NCI-H510A treated with DMSO at 0.1 percent for 48 hours (cell line): Measurements from ENCODE around the gene ALDH1L1.

ENCODE experiments used
- DNase-seq: peaks from one replicate; lab custom pipeline; 2025; lab: John Stamatoyannopoulos, UW

ALDH1L1 gene

DNA sequence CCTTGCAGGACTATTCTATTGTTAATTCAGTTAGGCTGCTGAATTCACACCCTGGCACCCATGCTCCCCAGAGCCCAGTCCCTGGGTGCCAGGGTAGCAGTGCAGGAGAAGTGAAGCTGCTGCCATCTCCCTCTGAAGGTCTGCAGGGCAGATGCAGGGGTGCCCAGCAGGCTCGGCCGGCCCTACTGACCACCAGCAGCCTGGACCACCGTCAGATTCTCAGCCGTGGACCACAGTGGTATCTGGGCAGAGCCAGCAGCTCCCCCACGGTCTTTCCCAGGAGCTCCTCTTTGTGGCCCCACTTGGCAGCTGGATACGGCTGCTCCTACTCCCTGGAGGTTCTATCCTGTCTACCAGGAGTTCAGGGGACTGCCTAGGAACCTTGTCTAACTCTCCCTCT lies 46.8 kb downstream of the ALDH1L1 start:
- DNase-seq = no peak

DNA sequence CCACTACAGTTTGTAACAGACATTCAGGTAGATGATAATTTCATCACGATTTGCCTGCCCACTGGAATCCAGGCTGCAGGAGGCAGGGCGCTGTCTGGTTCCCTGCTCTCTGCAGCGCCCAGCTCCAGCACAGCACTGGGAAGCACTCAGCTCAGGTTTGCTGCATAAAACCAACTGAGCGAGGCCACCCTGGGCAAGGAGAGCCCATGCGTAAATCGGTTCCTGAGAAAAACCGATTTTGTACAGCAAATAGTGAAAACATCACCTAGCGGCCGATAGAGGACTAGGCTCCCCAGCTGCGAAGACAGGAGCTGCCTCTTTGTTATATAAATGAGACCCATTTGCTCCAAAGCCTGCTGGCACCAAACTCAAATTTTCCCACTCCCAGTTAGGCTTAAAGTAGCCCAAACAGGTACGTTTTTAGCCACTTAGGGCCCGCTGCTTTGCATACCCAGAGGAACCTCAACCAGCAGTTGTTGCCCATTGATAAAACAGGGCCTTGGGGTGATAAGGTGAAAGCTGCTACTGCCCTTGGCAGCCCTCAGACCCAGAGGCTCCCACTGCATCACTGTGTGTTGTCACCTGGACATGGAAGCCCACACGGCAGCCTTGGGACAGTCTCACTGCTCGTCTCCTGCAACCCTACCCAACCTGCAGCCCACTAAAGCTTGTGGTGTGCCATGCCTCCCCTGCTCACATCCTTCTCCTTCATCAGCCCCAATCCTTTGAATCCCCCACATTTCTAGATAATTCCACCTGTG lies 47.5 kb downstream of the ALDH1L1 start:
- no peak for DNase-seq

DNA sequence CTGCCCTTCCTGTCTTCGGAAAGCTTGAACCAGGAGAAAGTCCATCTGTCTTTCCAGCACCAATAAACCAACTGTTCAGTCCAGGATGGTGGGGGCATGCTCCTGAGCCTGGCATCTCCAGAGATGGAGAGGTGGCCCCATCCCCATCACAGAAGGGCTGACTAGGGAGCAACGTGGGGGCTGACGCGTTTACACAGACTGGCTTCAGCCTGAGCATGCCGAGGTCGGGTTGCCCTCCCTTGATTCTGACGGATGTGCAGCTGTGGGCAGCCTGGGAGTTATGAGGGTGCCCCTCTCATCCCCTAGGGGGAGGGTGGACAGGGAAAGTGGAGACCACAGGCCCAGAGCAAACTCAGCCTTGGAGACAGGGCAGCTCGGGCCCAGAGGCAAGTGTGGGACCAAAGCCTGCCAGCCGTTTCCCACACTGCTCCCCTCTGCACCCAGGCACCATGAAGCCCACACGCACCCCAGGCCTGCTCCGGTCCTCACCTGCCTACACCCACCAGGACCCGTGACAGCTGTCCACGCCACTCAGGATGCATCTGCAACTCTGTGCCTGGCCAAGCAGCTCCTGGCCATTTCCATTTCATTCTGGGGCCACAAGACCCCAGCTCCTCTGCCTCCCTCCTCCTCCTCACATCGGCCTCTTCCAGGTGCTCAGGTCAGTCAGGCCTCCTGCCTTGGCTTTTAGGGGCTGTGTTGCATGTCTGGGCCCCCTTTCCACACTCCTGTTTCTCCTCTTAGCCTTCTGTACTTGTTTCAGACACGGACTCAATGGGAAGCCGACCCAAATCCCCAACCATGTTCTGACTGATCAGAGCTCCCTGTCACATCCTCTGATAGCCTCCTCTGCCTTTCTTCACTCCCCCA lies 48.3 kb downstream of the ALDH1L1 start:
- no peak for DNase-seq

DNA sequence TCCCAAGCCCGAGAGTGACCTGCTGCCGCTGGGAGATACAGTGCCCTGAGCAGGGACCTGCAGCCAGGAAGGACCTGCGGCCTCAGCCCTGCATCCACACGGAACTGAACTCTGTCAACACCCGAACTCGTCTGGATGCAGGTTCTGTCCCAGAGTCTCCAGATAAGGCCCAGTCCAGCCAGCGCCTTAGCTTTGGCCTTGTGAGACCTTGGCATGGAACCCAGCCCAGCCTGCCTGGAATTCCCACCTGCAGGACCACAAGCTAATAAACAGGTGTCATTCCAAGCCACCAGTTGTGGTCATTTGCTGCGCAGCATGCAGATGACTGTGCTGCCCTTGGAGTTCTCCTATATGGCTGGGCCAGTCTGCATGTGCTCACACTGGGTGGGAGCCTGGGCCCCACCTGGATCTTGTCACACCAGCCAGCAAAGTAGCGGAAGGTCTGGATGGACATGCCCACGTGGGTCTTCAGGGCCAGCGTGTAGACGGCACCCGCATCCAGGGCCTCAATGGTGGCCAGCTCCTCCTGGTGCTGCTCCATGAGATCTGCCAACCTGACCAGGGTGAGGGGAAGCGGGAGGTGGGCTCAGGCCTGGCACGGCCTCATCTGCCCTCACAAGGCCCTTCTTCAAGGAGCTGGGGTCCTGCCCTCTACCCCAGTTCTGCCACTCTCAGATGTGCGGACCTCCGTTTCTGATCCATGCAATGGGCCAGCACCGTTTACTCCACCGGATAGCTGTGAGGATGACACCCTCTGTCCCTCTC lies 49.2 kb downstream of the ALDH1L1 start:
- no peak for DNase-seq

DNA sequence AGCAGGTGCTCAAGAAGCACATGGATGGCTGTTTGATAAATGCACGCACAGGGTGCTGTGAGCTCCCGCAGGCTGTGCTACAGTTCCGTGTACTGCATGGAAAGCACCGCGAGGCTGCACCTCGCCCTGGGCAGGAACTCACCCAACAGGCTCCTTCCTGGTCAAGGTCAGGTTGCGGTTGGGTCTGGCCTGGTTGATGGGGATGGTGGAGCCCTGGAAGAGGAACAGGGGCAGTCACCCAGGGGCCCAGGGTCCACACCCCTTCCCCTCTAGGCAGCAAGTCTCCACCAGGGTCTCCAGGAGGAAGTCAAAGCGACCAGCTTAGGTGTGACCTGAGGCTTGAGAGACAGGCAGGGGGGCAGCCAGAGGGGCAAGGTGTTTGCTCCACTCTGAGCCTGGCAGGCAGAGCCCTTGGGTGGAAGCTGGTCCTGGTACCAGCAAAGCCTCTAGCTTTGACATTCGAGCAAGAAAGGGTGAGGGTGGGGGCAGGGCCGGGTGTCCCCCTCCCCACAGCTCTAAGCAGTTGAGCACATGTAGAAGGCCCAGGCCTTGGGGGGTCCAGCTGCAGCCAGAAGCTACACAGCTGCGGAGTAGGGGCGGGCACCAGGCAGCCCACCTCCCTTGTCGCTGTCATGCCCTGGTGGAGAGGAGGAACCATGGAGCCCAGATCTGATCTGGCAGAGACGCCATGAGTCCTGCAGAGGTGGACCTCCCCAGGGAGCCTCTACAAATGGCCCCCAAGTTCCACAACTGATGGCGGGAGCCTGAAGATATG lies 50.1 kb downstream of the ALDH1L1 start:
- DNase-seq = no peak

DNA sequence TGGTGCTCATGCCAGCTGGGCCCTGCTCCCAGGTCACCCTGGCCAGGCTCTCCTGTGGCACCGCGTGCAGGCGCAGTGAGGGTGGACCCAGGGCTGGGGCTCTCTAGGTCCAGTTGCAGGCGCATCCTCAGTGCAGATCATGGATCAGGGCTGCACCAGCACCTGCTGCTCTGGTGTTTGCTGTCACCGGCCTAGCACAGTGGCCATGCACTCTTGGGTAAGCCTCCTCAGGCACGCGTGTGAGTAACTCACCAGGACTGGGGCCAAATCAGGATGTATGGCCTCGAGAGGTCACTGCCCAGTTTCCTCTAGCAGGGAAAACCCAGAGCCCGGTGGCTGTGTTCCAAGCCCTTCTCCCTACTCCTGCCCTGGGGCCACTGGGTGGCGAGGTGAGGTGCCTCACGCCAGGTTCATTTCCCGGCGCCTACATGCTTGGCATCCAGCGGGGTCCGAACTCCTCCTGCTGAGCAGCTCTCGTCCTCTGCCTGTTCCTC lies 50.9 kb downstream of the ALDH1L1 start:
- no peak for DNase-seq

DNA sequence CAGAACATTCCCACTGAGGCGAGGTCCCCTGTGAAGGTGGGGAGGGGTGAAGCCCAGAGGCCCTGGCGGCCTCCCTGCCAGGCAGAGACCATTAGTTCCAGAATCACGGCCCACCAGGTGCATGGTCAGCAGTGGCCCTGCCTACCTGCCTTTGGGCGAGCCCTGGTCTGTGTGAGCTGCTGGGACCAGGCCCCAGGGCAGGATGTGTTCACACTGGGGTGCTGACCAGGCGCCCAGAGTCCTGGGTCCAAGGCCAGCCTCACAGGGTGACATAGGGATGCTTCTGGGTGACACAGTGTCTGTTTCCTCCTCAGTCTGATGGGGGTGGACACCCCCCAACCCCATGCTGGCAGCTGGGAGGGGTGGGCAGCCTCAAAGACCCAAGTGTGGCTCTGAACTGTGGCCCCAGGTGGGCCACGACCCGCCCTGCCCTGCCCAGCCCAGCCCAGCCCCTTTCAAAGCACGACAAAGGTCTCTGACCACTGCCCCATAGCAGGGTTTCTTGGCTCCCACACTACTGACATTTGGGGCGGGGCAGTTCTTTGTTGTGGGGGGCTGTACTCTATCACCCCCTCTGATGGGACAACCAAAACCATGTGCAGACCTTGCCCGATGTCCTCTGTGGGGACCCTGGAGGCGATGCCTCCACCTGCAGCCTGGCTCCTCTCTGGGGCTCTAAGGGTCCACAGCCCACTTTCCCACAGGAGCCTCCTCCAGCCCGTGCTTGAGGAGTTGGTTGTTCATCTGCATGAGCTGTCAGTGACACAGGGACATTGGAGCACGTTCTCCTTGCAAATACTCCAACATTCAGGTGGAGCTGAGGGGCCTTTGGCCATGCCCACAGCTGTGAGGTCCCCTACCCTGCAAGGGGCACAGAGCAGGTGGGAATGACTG lies 51.6 kb downstream of the ALDH1L1 start:
- DNase-seq = no peak

DNA sequence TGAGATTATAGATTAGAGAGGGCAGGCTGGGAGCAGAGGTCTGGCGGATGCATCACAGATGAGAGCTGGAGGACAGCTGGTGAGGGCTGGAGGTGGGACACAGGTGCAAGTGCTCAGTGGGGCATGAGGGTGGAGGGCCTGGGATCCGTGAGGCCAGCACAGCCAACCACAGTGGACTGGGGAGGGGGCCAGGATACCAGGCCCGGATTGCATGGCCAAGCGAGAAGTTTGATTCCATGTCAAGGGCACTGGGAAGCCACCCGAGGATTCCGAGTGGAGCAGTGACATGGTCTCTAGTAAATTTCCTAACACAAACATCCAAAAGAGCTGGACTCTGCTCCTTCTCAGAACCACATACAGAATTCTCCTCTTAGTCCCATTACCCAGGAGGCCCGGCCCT lies 52.5 kb downstream of the ALDH1L1 start:
- DNase-seq = no peak

DNA sequence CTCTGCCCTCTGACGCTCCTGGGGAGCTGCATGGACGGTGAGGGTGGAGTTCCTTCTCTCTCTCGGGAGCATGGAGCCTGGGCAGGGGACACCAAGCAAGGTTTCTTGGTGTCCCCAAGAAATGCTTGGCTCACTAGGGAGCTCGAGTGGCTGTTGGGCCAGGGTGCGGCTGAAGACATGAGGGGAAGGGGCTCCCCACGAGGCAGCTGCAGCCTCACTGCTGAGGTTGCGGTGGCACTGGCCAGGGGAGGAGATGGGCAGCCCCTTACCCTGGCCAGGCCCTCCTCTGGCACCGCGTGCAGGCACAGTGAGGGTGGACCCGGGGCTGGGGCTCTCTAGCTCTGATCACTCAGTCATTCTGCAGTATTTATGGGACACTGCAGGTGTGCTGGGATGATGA lies 52.9 kb downstream of the ALDH1L1 start:
- no peak for DNase-seq

DNA sequence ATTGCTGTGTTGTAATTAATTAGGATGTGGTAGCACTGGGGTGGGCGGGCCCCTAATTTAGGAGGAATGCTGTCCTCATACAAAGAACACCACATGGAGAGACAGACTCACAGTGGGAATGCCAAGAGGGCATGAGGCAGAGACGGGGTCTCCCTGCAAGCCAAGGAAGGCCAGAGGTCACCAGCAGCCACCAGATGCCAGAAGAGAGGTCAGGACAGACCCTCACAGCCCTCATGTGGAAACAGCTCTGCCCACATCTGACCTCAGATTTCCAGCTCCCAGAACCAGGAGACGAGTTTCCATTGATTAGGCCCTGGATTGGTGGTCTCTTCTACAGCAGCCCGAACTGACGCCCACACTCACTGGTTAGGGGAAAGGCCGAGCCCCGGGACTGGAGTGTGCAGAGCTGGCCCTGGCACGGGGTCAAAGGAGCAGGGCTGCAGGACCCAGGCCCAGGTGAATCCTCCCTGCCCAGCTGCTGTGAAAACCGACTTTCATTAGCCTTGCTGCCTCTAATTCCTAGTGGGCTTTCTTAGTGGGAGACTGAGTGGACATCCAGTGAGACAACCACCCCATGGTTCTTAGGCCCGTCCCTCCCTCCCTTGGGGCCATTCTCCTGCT lies 53.5 kb downstream of the ALDH1L1 start:
- DNase-seq = no peak

DNA sequence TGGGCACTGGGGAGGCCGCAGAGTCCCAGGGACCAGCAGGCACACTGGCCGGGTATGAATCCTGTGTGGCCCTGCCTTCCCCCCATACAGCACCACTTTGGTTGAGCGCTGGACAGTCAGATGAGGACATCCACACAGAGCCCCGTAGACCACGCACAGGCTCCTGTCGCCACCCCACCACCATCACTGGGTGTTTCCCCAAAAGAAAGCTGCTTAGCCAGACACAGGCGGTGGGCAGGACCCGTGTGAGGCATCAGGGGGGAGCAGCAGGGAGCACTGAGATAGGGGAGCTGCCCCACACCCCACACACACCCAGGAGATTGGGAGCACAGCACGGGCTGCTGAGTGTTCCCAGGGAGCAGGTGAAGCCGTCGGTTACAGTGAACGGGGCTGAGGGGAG lies 54.1 kb downstream of the ALDH1L1 start:
- DNase-seq = no peak

DNA sequence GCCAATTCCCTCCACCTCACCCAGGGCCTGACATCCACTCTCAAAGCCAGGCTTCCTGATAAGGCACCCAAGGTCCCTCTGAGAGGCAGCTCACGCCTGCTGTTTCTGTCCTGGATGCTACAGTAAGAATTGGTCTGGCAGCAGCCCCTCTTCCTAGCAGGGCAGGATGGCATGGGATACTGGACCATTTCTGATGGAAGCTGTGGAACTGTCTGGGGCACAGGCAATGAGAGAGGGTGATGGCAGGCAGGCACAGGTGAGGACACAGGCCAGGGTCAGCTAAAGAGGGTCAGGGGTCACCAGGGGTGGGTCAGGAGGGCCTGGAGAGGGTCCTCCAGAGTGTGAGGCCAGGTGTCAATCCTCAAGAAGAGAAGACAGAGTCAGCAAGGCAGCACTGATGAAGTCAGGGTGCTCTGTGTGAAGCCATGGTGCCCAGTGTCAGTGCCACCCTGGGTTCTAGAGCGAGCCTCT lies 54.6 kb downstream of the ALDH1L1 start:
- DNase-seq = no peak

DNA sequence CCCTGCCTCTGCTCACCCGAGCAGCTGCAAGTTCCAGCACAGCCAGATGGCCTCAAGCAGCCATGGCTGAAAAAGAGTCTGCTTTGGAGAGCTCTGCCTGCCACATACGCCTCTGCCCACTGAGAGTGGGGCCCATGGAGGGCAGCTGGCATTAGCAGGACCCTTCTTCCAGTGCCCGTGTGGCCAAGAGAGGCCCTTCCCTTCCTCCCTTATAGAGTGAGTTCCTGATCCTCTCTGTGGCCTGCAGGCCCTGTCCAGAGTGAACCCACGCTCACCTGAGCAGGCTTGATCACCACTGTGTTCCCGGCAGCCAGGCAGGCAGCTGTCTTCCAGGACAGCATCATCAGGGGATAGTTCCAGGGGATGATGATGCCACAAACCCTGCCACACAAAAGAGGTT lies 55.0 kb downstream of the ALDH1L1 start:
- no peak for DNase-seq

DNA sequence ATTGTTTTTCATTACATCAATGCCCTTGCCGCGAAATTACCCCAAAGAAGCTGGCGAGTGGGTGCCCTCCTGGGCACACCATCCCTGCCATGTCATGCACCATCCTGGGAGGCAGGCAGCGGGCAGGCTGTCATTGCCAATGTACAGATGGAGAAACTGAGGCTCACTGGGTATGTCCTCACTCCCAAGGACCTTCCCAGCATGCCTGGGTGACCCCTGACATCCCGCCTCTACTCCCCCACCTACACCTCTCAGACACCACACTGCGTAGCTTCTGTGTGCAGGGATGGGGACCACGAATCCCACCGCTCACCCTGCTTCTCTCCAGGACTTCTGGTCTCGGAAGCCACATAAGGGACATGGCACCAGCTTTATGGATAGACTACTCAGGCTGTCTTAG lies 55.5 kb downstream of the ALDH1L1 start:
- DNase-seq = no peak

DNA sequence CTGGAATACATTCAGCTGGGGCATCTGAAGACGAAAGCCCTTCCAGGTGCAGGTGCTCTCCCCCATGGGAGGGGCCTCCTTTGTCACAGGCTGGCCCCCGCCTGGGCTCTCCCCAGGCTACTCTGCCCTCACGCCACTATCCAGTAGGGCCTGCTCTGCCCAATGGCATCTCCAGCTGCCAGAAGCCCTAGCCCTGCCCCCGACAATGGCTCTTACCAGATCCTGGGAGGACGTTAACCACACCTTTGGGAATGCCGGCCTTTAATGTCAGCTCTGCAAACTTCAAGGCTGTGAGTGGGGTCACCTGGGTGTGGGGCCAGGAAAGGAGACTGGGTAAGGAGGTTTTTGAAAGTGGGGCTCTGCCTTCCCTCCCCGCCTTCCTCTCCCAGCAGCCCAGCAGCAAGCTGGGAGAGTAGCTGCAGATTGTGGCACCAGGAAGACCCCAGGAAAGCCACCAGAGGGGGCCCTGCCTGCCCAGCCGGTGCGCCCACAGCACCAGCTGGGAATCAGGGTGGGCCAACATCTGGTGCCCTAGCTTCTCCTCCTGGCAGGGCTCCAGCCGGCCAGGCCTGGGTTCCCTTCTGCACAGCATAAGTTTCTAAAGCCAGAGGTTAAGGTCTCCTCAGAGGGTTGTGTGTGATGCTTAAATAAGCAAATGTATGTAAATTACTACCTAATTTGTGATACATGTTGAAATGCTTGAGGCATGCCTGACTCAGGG lies 56.1 kb downstream of the ALDH1L1 start:
- peak; percentile 9 for DNase-seq

DNA sequence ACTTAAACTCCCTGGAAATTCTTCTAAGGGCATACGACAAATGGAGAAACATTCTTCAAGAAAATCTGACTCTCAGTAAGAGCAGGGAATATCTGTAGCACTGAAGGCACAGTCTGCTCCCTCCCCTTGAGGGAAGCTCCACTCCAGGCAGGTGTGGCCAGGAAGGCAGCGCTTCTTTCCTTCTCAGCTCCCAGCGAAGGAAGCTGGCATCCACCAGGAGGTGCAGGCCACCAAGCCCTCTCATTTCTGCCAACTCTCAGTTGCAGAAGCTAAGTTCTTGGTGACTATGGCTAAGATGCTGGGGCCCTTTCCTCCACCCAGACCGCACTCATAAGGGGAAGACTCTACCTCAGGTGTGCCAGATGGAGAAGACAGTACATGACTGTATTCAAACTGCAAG lies 58.8 kb downstream of the ALDH1L1 start:
- no peak for DNase-seq

DNA sequence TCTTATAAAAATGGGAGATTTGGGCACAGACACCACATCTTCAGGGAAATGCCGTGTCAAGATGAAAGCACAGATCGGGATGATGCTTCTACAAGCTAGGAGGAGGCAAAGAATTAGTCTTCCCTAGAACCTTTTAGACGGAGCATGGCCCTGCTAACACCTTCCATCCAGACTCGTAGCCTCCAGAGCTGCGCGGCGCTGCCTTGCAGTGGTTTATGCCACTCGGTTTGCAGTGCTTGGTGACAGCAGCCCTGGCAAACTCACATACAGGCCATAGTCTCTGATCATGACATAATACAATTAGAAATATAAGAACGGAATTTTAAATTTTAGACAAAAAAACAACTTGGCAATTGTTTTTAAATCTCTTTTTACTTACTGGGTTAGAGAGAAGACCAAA lies 59.3 kb downstream of the ALDH1L1 start:
- DNase-seq = no peak

DNA sequence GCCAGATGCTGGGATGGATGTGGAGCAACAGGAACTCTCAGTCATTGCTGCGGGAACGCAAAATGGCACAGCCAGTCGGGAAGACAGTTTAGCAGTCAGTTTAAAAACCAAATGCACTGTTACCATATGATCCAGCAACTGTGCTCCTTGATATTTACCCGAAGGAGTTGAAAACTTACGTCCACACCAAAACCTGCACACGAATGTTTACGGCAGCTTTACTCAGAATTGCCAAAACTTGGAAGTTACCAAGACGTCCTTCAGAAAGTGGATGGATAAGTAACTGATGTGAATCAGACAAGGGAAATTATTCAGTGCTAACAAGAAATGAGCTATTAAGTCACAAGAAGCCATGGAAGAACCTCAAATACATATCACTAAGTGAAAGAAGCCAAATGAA lies 60.4 kb downstream of the ALDH1L1 start:
- no peak for DNase-seq

DNA sequence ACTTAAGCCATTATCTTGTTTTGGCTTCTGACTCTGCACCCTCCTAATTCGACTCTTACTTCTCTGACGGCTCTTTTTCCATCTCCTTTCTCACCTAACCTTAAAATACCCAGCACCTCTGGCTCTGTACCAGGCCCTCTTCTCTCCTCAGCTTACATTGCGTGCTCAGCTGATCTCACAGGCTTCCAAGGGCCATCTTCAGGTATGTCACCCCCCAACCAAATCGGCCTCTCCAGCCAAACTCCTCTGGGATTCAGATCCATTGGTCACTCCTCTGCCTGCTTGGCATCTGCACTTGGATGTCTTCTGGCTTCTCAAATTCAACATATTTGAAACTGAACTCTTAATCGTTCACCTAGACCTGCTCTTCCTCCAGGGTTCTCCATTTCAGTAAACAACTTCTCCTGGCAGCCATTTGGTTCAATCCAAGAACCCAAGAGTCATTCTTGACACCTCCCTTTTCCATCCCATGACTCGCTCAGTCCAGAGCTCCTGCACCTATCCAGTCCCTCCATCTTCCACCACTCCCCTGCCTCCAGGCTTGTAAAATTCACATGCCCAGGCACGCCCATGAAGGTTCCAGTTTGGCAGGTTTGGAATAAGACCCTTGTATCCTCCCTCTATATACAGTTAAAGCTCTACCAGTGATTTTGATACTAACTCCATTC lies 61.2 kb downstream of the ALDH1L1 start:
- DNase-seq = peak; percentile 30
